ENCODE results near the gene SIL1.

Gene SIL1

DNA sequence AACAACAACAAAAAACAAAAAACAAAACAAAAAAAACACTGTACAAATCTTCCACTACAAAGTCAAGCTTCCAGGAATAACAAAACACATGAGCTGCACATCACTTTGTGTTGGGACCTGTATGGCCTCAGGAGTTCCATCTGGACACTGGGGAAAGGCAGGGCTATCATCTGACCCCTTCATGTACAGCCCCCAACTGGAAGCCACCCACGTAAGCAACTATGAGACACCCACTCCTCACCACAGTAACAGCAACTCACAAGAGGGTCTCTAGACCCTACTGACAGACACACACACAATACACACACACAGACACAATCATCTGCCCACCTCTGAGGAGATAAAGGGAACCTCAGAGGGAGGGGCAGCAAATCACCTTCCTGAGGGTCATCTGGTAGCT, 241.4 kb downstream of the SIL1 start:
- DNase-seq (ENCODE audit: low read depth), result no peak

GRCh38 chr5:138955671-138956295, 242.4 kb downstream of the SIL1 start:
- DNase-seq (ENCODE audit: low read depth), result no peak

GRCh38 chr5:138955013-138955660, 243.0 kb downstream of the SIL1 start:
- DNase-seq (ENCODE audit: low read depth), result no peak

- no peak for DNase-seq (ENCODE audit: low read depth)
Observed at GRCh38 chr5:138954257-138955012, 243.7 kb downstream of the SIL1 start.

GRCh38 chr5:138953387-138954256, 244.5 kb downstream of the SIL1 start:
- DNase-seq (ENCODE audit: low read depth), result no peak

DNA sequence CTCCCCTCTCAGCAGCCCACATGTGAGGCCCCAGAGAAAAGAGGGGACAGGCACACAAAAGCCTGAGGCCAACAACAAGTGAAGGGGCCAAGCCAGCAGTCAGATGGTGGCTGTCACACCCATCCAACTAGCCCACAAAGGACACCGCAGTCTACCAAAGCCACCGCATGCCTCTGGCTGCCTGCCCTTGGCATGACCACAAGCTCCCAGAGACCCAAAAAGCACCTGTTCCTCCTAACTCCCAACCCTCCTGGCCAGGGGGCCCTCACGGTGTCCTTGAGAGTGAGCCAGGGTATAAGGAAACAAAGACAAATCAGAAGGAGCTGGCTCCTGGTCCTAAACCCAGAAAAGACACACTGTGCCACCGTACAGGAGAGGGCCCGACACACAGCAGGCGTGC, 245.2 kb downstream of the SIL1 start:
- DNase-seq (ENCODE audit: low read depth), result no peak

GRCh38 chr5:138951986-138952735, 246.0 kb downstream of the SIL1 start:
- DNase-seq (ENCODE audit: low read depth), result no peak

DNA sequence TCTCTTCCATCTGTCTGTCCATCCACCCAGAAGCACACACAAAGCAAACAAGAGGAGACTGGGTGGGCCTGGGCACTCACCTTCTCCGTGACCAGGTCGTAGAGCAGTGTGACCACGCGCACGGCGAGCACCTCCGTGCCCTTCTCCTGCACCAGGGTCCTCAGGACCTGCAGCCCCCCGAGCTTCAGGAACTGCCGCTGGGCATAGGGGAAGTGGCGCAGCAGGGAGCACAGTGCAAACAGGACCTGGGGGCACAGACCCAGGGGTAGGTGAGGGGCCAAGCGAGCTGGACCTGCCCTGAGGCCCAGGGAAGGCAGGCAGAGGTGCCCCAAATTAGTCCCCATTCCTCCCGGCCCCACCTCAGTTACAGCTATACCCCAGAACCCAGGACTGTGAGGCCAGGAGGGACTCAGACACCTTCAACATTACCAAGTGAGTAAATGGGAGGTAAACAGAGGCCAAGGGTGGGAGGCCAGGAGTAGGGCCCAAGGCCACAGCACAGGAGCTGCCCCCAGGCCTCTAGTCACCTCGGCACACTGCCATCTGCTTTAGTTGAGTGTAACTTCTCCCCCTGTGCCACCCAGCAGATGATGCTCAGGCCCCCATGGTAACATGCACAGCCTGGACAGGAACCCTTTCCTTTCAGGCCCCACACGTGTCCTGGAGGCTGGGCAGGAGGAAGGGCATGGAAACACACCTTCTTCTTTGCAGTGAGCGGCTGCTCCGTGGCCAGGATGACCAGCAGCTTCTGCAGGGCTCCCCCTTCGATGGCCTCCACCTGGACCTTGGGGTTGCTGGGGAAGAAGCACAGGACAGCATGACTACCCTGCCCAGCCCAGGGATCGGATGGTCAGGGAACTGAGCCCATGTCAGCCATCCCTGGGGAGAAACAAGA, 246.8 kb downstream of the SIL1 start:
- DNase-seq (ENCODE audit: low read depth), result no peak

DNA sequence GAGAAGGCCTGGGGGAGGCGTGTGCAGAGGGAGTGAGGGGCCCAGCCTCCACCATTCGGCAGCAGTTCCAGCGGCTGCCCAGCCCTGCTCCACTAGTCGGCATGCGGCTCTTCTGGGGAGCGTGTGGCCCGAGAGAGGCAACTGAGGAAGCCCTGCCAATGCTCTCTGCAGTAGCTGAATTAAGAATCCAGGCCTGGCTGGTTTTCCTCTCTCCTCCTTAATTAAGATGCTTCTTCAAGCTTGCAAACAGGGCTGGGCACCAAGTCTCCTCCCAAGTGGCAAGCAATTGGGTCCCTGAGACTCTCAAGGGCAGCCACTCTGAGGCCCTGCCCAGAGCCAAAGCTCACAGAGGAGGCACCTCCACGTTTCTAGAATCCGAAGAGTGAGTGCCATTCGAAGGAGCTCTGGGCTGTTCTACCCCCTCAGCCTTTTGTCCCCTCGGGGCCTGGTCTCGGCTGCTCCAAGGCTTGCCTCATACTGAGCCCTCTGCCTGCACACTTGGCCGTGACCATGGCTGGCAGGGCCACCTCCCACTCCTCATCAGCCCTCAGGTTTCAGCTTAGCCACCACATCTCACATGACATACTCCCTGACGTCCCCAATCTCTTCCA, 247.6 kb downstream of the SIL1 start:
- no peak for DNase-seq (ENCODE audit: low read depth)

DNA sequence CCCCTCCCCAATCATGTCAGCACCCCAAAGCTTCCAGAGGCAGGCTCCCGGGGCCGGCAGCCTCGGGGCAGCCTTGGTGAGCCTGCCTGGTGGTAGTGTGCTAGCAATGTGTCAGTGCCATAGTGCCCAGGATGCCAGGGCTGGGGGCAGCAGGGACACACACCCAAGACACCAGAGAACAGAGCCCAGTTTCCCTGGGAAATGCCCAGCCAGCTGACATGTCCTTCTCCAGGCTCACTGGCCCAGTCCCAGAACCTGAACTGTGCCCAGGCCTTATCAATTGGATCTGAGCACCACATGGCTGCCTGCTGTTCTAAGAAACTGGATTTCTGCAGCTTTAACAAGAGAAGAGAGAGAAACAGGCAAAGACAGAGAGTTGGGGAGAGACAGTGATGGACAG, 248.2 kb downstream of the SIL1 start:
- DNase-seq (ENCODE audit: low read depth), result no peak

- no peak for DNase-seq (ENCODE audit: low read depth)
Observed at GRCh38 chr5:138949223-138949574, 249.0 kb downstream of the SIL1 start.

DNA sequence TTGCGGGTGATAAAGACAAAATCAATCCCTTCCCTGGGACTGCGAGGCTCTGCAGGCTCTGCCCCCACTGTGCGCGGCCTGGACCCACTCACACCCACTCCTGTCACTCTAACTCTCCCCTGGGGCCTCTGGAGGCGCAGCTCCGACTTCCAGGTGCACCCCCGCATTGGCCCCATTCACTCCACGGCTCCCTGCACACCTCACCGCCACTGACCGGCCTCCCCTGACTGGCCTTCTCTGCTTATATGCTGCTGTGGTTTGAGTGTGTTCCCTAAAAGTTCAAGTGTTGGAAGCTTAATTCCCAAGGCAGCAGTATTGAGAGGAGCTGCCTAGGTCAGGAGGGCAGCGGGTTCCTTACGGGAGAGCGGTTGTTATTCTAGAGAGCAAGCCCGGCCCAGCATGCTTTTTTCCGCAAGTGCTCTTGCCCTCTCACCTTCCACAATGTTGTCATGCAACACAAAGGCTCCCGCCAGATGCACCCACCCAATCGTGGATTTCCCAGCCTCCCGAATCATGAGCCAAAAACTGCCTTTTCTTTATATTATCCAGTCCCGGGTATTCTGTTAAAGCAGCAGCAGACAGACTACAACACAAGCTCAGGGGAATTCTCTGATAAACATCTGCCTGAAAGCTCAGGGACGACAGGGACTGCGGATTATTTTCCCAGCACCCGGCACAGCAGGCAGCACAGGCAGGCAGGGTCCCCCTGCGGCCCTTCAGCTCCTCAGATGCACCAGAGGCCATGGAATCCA, 249.5 kb downstream of the SIL1 start:
- no peak for DNase-seq (ENCODE audit: low read depth)

DNA sequence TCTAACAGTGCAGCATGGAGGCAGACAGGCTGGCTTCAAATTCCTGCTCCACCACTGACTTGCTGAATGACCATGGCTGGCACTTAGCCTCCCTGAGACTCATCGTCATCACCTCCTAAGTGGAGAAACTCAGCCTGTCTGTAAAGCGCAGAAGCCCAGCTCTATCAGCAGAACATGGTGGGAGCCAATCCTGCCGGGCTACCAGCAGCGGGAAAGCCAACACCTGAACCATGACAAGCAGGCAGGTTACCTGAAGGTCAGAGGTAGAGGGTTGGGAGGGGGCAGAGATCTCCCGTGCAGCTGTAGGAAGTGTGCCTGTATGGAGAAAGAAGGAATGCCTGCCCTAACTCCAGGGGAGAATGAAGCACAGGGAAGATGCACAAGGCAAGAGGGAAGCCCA, 250.4 kb downstream of the SIL1 start:
- DNase-seq (ENCODE audit: low read depth), result no peak

DNA sequence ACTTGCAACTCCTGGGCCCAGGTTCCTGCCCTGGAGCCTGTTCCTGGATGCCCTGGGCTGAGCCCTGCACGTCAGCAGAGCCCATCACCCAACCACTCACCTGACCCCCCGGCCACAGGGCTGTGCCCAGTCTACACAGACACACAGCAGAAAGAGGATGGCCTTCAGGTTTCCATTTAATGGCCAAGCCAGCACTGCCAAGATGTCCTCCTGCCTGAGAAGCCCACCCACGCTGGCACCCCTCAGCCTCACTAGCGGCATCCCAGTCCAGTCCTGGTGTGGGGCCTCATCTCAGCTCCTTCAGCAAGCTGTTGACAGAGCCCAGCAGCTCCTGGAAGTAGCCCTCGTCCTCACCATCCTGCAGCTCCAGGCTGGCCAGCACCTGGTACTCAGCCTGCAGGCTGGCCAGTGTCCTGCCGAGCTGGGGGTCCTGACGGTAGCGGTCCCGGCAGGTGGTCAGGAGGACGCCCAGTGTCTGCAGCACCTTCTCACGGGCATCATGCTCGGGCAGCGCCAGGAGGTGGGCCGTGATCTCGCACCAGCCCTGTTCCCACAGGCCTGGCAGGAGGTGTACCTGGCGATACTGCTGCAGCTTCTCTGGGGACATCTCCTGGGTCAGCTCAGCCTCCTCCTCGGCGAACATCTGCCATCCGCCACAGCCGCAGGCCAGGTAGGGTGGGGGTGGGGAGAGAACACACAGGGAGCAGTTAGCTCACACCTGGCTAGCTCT, 251.2 kb downstream of the SIL1 start:
- no peak for DNase-seq (ENCODE audit: low read depth)

- DNase-seq (ENCODE audit: low read depth), result no peak
Observed at GRCh38 chr5:138946241-138946623, 251.9 kb downstream of the SIL1 start.

- DNase-seq (ENCODE audit: low read depth), result no peak
Observed at GRCh38 chr5:138945421-138946240, 252.5 kb downstream of the SIL1 start.

DNA sequence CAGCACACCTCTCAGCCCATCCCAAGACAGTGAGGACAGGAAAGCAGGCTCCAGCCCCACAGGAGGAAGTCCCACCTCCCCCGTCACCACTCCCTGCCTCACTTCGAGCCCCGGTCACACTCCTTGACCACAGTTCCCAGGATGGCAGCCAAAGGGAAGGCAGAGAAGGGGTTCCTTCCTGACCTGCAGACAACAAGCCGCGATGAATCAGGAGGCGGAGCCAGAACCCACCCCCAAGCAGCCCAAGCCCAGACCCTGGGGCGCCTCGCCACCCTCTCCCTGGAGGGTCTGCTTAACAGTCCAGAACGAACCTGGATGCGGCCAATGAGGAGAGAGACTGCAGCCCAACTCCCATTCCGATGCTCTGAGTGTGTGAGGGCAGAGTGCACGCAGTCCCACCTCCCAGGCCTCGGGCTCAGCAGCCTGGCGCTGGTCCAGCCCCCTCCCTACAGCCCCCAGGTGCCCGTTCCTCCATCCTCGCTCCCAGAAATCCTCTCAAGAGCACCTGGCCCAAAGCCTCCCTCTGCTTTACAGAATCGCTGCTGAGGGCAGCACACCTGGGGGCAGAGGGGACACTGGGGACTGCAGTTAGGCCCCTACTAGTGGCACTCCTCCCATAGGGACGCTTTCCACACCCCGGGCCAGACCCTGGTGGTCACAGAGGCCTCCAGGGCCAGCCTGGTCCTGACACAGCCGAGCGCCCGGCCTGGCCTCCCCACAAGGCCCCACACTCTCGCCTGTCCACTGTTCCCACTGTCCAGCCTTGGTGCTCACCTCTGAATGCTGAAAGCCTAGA, 253.4 kb downstream of the SIL1 start:
- DNase-seq (ENCODE audit: low read depth), result no peak

All from T follicular helper cell (primary cell).